ENCODE measurements around the gene CNTN2. TPM values are rescaled to one million over a fixed set of nuclear protein-coding genes. Genes with fewer than 3 reads are reported as not detected.

Gene CNTN2
- total and polyA plus RNA-seq, 2 of the 4 experiments (the other 2 are of a cell fraction): not detected

- H2AK9ac ChIP-seq (replicated peaks; ENCODE audit: low read depth, low read length, poor library complexity): no peak overlapping the region
- H3K23ac ChIP-seq (ENCODE audit: low read depth, low read length): no peak overlapping the region
- H2BK5ac ChIP-seq (ENCODE audit: low read depth, low read length, poor library complexity, severe bottlenecking): no peak overlapping the region
- 86% methylated on average over 2 of the region's 13 CpGs; no CpG with 5 or more reads in 1 of the 2 experiments for WGBS, 2 experiments (ENCODE audit: extremely low coverage in 2 of 2, insufficient read length in 1 of 2)
- no peak overlapping the region for H4K5ac ChIP-seq (ENCODE audit: low read depth, low read length)
- no peak overlapping the region for H3K27ac ChIP-seq (ENCODE audit: insufficient read depth, low read length)
- dilution Hi-C loops (cut with HindIII; ENCODE audit: low sequenced_read_pairs, unreplicated experiment): no loop called here
- no peaks in the 10 kb centered on the region for H3K9me3 ChIP-seq (ENCODE audit: control insufficient read depth, insufficient read depth, low read length)
- no peaks in the 10 kb centered on the region for H4K20me1 ChIP-seq (ENCODE audit: insufficient read depth, low read length)
- DNase-seq: no peak
- H2BK15ac ChIP-seq (ENCODE audit: low read depth, low read length): no peak overlapping the region
- in situ Hi-C loops (cut with MboI; ENCODE audit: low sequenced_read_pairs): no loop called here
- no peak for ATAC-seq (ENCODE audit: low read depth)
- no peak overlapping the region for H3K4me2 ChIP-seq (ENCODE audit: low read depth, low read length)
- H2AFZ ChIP-seq (replicated peaks; ENCODE audit: low read length, poor library complexity): no peak overlapping the region
- TF ChIP-seq FOS (IDR thresholded peaks at IDR 0.05; ENCODE audit: low read depth, low read length): no peak
- TF ChIP-seq MAFK (IDR thresholded peaks at IDR 0.05; ENCODE audit: low read depth, low read length): no peak
- no peak for TF ChIP-seq MXI1 (IDR thresholded peaks at IDR 0.05; ENCODE audit: borderline replicate concordance, low read depth, low read length)
- no peak for TF ChIP-seq RCOR1 (IDR thresholded peaks at IDR 0.05; ENCODE audit: insufficient replicate concordance, low read length)
- no peak for TF ChIP-seq MAZ (IDR thresholded peaks at IDR 0.05; ENCODE audit: borderline replicate concordance, low read depth, low read length)
- no peak for TF ChIP-seq BHLHE40 (IDR thresholded peaks at IDR 0.05; ENCODE audit: low read depth, low read length)
- TF ChIP-seq RFX5 (IDR thresholded peaks at IDR 0.05; ENCODE audit: low read depth, low read length): no peak
- no peak for TF ChIP-seq USF2 (IDR thresholded peaks at IDR 0.05; ENCODE audit: low read depth, low read length)
- TF ChIP-seq ELK1 (IDR thresholded peaks at IDR 0.05; ENCODE audit: borderline replicate concordance, low read depth, low read length): no peak
- TF ChIP-seq SMC3 (IDR thresholded peaks at IDR 0.05; ENCODE audit: low read depth, low read length): no peak
- no peak for TF ChIP-seq CEBPB (IDR thresholded peaks at IDR 0.05; ENCODE audit: low read depth, low read length)
- TF ChIP-seq CHD1 (IDR thresholded peaks at IDR 0.05; ENCODE audit: low read depth, low read length): no peak
- TF ChIP-seq CTCF (conservative IDR thresholded peaks at IDR 0.05; ENCODE audit: low read depth, low read length): no peak
- no peak for TF ChIP-seq POLR2A (IDR thresholded peaks at IDR 0.05; ENCODE audit: low read depth, low read length)
- TF ChIP-seq RAD21 (IDR thresholded peaks at IDR 0.05; ENCODE audit: low read length): no peak
- TF ChIP-seq NFE2L2 (IDR thresholded peaks at IDR 0.05; ENCODE audit: low read depth, low read length): no peak
- no peak overlapping the region for H3K4ac ChIP-seq (ENCODE audit: low read depth, low read length)
- CTCF ChIA-PET: no interaction called here
- no TSS peak for BruUV-seq (replicated peaks)
- POLR2A ChIA-PET (ENCODE audit: unreplicated experiment): no interaction called here
- H4K91ac ChIP-seq (ENCODE audit: insufficient read depth, low read depth, low read length): no peak overlapping the region
- no peak overlapping the region for H3K9ac ChIP-seq (ENCODE audit: low read depth, low read length)
- no peaks in the 10 kb centered on the region for H3K79me1 ChIP-seq (ENCODE audit: low read depth in 1 of 2, low read length in 2 of 2)
- no peaks in the 10 kb centered on the region for H3K36me3 ChIP-seq (ENCODE audit: control insufficient read depth, insufficient read depth, low read length)
- H4K8ac ChIP-seq (ENCODE audit: low read depth in 2 of 2, low read length in 2 of 2): no peak overlapping the region
- no peak overlapping the region for H3K56ac ChIP-seq (ENCODE audit: extremely low read depth, insufficient read depth, low read length)
- peaks cover 44% of the 10 kb centered on the region for H3K27me3 ChIP-seq (ENCODE audit: control insufficient read depth, insufficient read depth, low read length)
- no peak overlapping the region for H3K18ac ChIP-seq (ENCODE audit: low read depth, low read length)
- H3K14ac ChIP-seq (replicated peaks; ENCODE audit: low read depth, low read length): no peak overlapping the region
- no peak overlapping the region for H3K4me3 ChIP-seq (ENCODE audit: insufficient read depth, low read depth, low read length)
- no peak overlapping the region for H2BK20ac ChIP-seq (ENCODE audit: low read depth, low read length)
- no peak overlapping the region for H2AK5ac ChIP-seq (ENCODE audit: low read depth, low read length)
- no peaks in the 10 kb centered on the region for H3K4me1 ChIP-seq (ENCODE audit: control insufficient read depth, insufficient read depth, low read length)
- no peaks in the 10 kb centered on the region for H3K9me1 ChIP-seq (ENCODE audit: insufficient read depth, low read length)
- H2BK120ac ChIP-seq (ENCODE audit: low read depth, low read length): no peak overlapping the region
- intact Hi-C loops (cut with micrococcal nuclease): no loop called here
These were observed 13.2 kb downstream of the CNTN2 start for GRCh38 chr1:205056188-205056611.
